Stimulated activated CD8-positive, alpha-beta memory T cell treated with anti-CD3 and anti-CD28 coated beads, Interleukin-4, amount 100 ng/mL, for 1 hour (primary cell): Measurements from ENCODE around the gene EXPH5.
A peak's percentile ranks its signal among the peaks of the same experiment; 100 is the strongest.

Experiments
- DNase-seq, 2 donors: peaks; one replicate each; pipeline ENCODE4 v3.0.0-alpha.2; 2020; ENCODE audit warnings: low read depth in 2 of 2, low spot score in 1 of 2

EXPH5 gene

GRCh38 chr11:108562746-108563581, 30.6 kb downstream of the EXPH5 start:
- no peak for DNase-seq

GRCh38 chr11:108561535-108561991, 32.0 kb downstream of the EXPH5 start:
- DNase-seq, result no peak

GRCh38 chr11:108559904-108560303, 33.7 kb downstream of the EXPH5 start:
- DNase-seq, result no peak

GRCh38 chr11:108559340-108559739, 34.2 kb downstream of the EXPH5 start:
- no peak for DNase-seq

- DNase-seq, result no peak
Observed at GRCh38 chr11:108558222-108558621, 35.3 kb downstream of the EXPH5 start.

- DNase-seq, result no peak
Observed at GRCh38 chr11:108556019-108556418, 37.5 kb downstream of the EXPH5 start.

- no peak for DNase-seq
Observed at GRCh38 chr11:108551651-108552462, 41.7 kb downstream of the EXPH5 start.

GRCh38 chr11:108549319-108549885, 44.2 kb downstream of the EXPH5 start:
- no peak for DNase-seq

GRCh38 chr11:108545909-108546501, 47.6 kb downstream of the EXPH5 start:
- DNase-seq, result no peak

- no peak for DNase-seq
Observed at GRCh38 chr11:108543316-108543964, 50.1 kb downstream of the EXPH5 start.

- DNase-seq, result no peak
Observed at GRCh38 chr11:108541531-108541930, 52.0 kb downstream of the EXPH5 start.

- DNase-seq, result no peak
Observed at GRCh38 chr11:108538502-108538901, 55.1 kb downstream of the EXPH5 start.

- peak in 1 of 2 donors; percentile 7 for DNase-seq
Observed at GRCh38 chr11:108538022-108538424, 55.5 kb downstream of the EXPH5 start.

- DNase-seq, result no peak
Observed at GRCh38 chr11:108536783-108537182, 56.8 kb downstream of the EXPH5 start.

GRCh38 chr11:108535384-108535955, 58.1 kb downstream of the EXPH5 start:
- DNase-seq, result no peak

GRCh38 chr11:108534274-108534882, 59.2 kb downstream of the EXPH5 start:
- no peak for DNase-seq

GRCh38 chr11:108530426-108530825, 63.1 kb downstream of the EXPH5 start:
- DNase-seq, result no peak

- no peak for DNase-seq
Observed at GRCh38 chr11:108527382-108527781, 66.2 kb downstream of the EXPH5 start.

- no peak for DNase-seq
Observed at GRCh38 chr11:108525161-108525560, 68.4 kb downstream of the EXPH5 start.

- no peak for DNase-seq
Observed at GRCh38 chr11:108524422-108524821, 69.1 kb downstream of the EXPH5 start.
